NCI-H524 (cell line): ENCODE data around the gene AGBL4.

Source experiments
- DNase-seq, 2 experiments: peaks; one replicate each; lab custom pipeline; 2025; lab: John Stamatoyannopoulos, UW

AGBL4 gene

DNA sequence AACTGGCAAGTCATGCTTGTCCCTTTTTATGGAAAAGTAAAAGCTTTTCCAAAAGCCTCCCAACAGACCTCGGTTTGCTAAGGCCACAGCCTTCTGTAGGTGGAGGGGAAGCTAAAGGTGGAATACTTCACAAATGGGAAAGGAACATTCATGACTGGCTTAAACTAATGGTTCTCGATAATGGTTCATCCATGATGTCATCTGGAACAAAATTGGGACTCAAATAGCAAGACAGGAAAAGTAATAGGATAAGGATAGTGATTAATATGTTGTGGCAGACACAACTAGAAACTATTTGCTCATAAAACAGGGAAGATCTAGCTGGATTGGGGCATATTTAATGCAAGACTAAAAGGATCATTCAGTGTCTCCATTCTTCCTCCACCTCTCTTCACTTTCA is 1535.0 kb downstream of the AGBL4 start:
- DNase-seq = no peak
